ENCODE measurements around the gene KLHL28. TPM values are rescaled to one million over a fixed set of nuclear protein-coding genes. Genes with fewer than 3 reads are reported as not detected.

The KLHL28 gene
- total RNA-seq, 1 experiment from 2014 or later: 11.2 TPM

DNA sequence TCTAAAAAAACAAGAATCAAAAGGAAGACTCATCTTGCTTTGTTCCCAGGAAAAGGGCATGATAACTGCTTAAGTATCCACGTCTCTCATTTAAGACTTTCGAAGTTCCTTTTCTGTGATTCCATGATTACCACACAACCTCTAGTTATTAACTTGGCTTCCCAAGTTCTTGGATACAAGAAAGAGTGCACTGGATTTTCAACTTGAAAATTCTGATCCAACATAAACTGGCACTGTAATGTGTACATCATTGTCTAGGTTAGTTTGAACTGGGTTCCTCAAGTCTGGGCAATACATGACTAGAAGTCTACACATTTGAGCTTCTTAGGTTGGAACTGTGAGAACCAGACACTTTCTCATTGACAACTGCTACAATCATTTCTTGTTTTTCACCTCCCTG is 1.6 kb downstream of the KLHL28 start:
- ChIA-PET POLR2A (no interaction called here), RAD21 (ENCODE audit: low non-redundant PET in 1 of 2, low total read pairs in 2 of 2, uncharacterized antibody in 2 of 2, unreplicated experiment in 2 of 2) (no interaction called here), CTCF (no interaction called here)
- Histone ChIP-seq H2AFZ (ENCODE audit: low read depth, low read length, poor library complexity, severe bottlenecking) (no peak overlapping the region), H3K9me2 (ENCODE audit: insufficient read depth) (no peaks in the 10 kb centered on the region), H3K9ac (ENCODE audit: low read length) (peak overlapping the region; percentile 81; the same call in 1 of the 2 replicates), H3K27me3 (ENCODE audit: insufficient read depth, low read length) (no peaks in the 10 kb centered on the region), H3K4me1 (ENCODE audit: control insufficient read depth in 1 of 2, insufficient read depth in 2 of 2, low read length in 2 of 2) (peaks cover 9 to 11% of the 10 kb centered on the region in 2 experiments; a peak in 3 of 4 replicates), H3K4me3 (replicated peaks in 1 of 2; ENCODE audit: low read depth in 1 of 2, low read length in 2 of 2) (peak overlapping the region; percentile 72 to 94), H3K36me3 (ENCODE audit: control insufficient read depth in 1 of 2, insufficient read depth in 2 of 2, low read length in 2 of 2) (no peaks in the 10 kb centered on the region; a peak in 1 of 4 replicates), H4K20me1 (ENCODE audit: insufficient read depth) (no peaks in the 10 kb centered on the region), H3K79me2 (ENCODE audit: insufficient read depth, low read length) (peaks cover 64% of the 10 kb centered on the region), H3K27ac (ENCODE audit: low read depth, low read length) (no peak overlapping the region), H3K9me3 (ENCODE audit: control insufficient read depth in 1 of 2, insufficient read depth in 1 of 2, low read depth in 1 of 2, low read length in 2 of 2) (peaks cover 0 to 3% of the 10 kb centered on the region in 2 experiments; a peak in 1 of 4 replicates), H3K4me2 (ENCODE audit: low read length) (peak overlapping the region; percentile 86)
- TF ChIP-seq, protein P1, sequence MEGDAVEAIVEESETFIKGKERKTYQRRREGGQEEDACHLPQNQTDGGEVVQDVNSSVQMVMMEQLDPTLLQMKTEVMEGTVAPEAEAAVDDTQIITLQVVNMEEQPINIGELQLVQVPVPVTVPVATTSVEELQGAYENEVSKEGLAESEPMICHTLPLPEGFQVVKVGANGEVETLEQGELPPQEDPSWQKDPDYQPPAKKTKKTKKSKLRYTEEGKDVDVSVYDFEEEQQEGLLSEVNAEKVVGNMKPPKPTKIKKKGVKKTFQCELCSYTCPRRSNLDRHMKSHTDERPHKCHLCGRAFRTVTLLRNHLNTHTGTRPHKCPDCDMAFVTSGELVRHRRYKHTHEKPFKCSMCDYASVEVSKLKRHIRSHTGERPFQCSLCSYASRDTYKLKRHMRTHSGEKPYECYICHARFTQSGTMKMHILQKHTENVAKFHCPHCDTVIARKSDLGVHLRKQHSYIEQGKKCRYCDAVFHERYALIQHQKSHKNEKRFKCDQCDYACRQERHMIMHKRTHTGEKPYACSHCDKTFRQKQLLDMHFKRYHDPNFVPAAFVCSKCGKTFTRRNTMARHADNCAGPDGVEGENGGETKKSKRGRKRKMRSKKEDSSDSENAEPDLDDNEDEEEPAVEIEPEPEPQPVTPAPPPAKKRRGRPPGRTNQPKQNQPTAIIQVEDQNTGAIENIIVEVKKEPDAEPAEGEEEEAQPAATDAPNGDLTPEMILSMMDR (IDR thresholded peaks at IDR 0.05 in 2 of 3, conservative IDR thresholded peaks at IDR 0.05 in 1 of 3; ENCODE audit: borderline replicate concordance in 1 of 3, insufficient read depth in 1 of 3, low read depth in 2 of 3, low read length in 2 of 3): no peak
- TF ChIP-seq JUND (IDR thresholded peaks at IDR 0.05) (no peak), SP1 (IDR thresholded peaks at IDR 0.05; ENCODE audit: low read depth) (no peak), RAD21 (IDR thresholded peaks at IDR 0.05; ENCODE audit: low read depth) (no peak), ZNF274 (IDR thresholded peaks at IDR 0.05; ENCODE audit: low read depth, low read length) (no peak), FOSL1 (IDR thresholded peaks at IDR 0.05; ENCODE audit: low read depth) (no peak), SRF (IDR thresholded peaks at IDR 0.05; ENCODE audit: low read depth) (no peak), EGR1 (IDR thresholded peaks at IDR 0.05; ENCODE audit: low read depth) (no peak), EZH2phosphoT487 (IDR thresholded peaks at IDR 0.05; ENCODE audit: borderline replicate concordance) (no peak), SIN3A (IDR thresholded peaks at IDR 0.05; ENCODE audit: low read depth) (no peak), CBX3 (IDR thresholded peaks at IDR 0.05; ENCODE audit: low read depth) (no peak), CEBPB (IDR thresholded peaks at IDR 0.05; ENCODE audit: low read depth) (no peak)
- TF ChIP-seq, protein P2, sequence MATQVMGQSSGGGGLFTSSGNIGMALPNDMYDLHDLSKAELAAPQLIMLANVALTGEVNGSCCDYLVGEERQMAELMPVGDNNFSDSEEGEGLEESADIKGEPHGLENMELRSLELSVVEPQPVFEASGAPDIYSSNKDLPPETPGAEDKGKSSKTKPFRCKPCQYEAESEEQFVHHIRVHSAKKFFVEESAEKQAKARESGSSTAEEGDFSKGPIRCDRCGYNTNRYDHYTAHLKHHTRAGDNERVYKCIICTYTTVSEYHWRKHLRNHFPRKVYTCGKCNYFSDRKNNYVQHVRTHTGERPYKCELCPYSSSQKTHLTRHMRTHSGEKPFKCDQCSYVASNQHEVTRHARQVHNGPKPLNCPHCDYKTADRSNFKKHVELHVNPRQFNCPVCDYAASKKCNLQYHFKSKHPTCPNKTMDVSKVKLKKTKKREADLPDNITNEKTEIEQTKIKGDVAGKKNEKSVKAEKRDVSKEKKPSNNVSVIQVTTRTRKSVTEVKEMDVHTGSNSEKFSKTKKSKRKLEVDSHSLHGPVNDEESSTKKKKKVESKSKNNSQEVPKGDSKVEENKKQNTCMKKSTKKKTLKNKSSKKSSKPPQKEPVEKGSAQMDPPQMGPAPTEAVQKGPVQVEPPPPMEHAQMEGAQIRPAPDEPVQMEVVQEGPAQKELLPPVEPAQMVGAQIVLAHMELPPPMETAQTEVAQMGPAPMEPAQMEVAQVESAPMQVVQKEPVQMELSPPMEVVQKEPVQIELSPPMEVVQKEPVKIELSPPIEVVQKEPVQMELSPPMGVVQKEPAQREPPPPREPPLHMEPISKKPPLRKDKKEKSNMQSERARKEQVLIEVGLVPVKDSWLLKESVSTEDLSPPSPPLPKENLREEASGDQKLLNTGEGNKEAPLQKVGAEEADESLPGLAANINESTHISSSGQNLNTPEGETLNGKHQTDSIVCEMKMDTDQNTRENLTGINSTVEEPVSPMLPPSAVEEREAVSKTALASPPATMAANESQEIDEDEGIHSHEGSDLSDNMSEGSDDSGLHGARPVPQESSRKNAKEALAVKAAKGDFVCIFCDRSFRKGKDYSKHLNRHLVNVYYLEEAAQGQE (IDR thresholded peaks at IDR 0.05; ENCODE audit: low read depth): no peak
- TF ChIP-seq, protein P3, sequence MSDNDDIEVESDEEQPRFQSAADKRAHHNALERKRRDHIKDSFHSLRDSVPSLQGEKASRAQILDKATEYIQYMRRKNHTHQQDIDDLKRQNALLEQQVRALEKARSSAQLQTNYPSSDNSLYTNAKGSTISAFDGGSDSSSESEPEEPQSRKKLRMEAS (IDR thresholded peaks at IDR 0.05): no peak
- no TSS peak for BruUV-seq (replicated peaks)
- DNase-seq (ENCODE audit: low read depth, low spot score): no peak
- intact Hi-C loops (cut with micrococcal nuclease): loop anchor here (2.0 to 5.0 kb wide), 2 partner anchors 175 to 292 kb away; partner anchors contain the start of genes FANCM, FKBP3 and MIS18BP1
- no peak for ATAC-seq
